ENCODE results near the gene THSD4.

Gene THSD4

GRCh38 chr15:71225851-71226250 is 110.6 kb downstream of the THSD4 start:
- no peak for DNase-seq (ENCODE audit: low read depth)

GRCh38 chr15:71226536-71227455 is 111.5 kb downstream of the THSD4 start:
- DNase-seq (ENCODE audit: low read depth), result no peak

GRCh38 chr15:71228403-71228802 is 113.1 kb downstream of the THSD4 start:
- DNase-seq (ENCODE audit: low read depth), result no peak

- DNase-seq (ENCODE audit: low read depth), result no peak
Observed at GRCh38 chr15:71230303-71230702, 115.0 kb downstream of the THSD4 start.

GRCh38 chr15:71231758-71232157 is 116.5 kb downstream of the THSD4 start:
- no peak for DNase-seq (ENCODE audit: low read depth)

GRCh38 chr15:71232411-71232810 is 117.1 kb downstream of the THSD4 start:
- DNase-seq (ENCODE audit: low read depth), result no peak

- DNase-seq (ENCODE audit: low read depth), result peak; percentile 84
Observed at GRCh38 chr15:71237456-71238188, 122.4 kb downstream of the THSD4 start.

GRCh38 chr15:71238926-71239325 is 123.7 kb downstream of the THSD4 start:
- no peak for DNase-seq (ENCODE audit: low read depth)

- DNase-seq (ENCODE audit: low read depth), result no peak
Observed at GRCh38 chr15:71239592-71240364, 124.5 kb downstream of the THSD4 start.

- no peak for DNase-seq (ENCODE audit: low read depth)
Observed at GRCh38 chr15:71242292-71242691, 127.0 kb downstream of the THSD4 start.

- no peak for DNase-seq (ENCODE audit: low read depth)
Observed at GRCh38 chr15:71244250-71244649, 129.0 kb downstream of the THSD4 start.

GRCh38 chr15:71245588-71245987 is 130.3 kb downstream of the THSD4 start:
- no peak for DNase-seq (ENCODE audit: low read depth)

GRCh38 chr15:71248386-71248785 is 133.1 kb downstream of the THSD4 start:
- no peak for DNase-seq (ENCODE audit: low read depth)

GRCh38 chr15:71249986-71250385 is 134.7 kb downstream of the THSD4 start:
- DNase-seq (ENCODE audit: low read depth), result no peak

- DNase-seq (ENCODE audit: low read depth), result no peak
Observed at GRCh38 chr15:71250936-71251583, 135.8 kb downstream of the THSD4 start.

- DNase-seq (ENCODE audit: low read depth), result no peak
Observed at GRCh38 chr15:71251584-71252043, 136.3 kb downstream of the THSD4 start.

GRCh38 chr15:71252044-71252739 is 136.9 kb downstream of the THSD4 start:
- no peak for DNase-seq (ENCODE audit: low read depth)

GRCh38 chr15:71252740-71253047 is 137.4 kb downstream of the THSD4 start:
- DNase-seq (ENCODE audit: low read depth), result no peak

GRCh38 chr15:71254491-71254890 is 139.2 kb downstream of the THSD4 start:
- no peak for DNase-seq (ENCODE audit: low read depth)

- DNase-seq (ENCODE audit: low read depth), result no peak
Observed at GRCh38 chr15:71256934-71257664, 141.8 kb downstream of the THSD4 start.

- no peak for DNase-seq (ENCODE audit: low read depth)
Observed at GRCh38 chr15:71259866-71260265, 144.6 kb downstream of the THSD4 start.

Measured in stromal cell of bone marrow (primary cell).